Testis (tissue), 2 donors: Measurements from ENCODE around the gene GAD2.

ENCODE experiments used
- POLR2A ChIP-seq: fragments of 450-650 bp; IDR thresholded peaks from one replicate; pipeline ENCODE4 v1.6.1; 2017; ENCODE audit warnings: antibody characterized with exemption, mild to moderate bottlenecking, moderate library complexity
- TF ChIP-seq, protein P1 (sequence below), 3 experiments: fragments of 450-650 bp in 2 of 3; fragments of 200-600 bp in 1 of 3; sonication (generic) in 1 of 3; IDR thresholded peaks; one replicate each; pipeline ENCODE4 v1.5.1; 2016 to 2019; ENCODE audit warnings: antibody characterized with exemption in 3 of 3, mild to moderate bottlenecking in 2 of 3, moderate library complexity in 1 of 3

DNA sequence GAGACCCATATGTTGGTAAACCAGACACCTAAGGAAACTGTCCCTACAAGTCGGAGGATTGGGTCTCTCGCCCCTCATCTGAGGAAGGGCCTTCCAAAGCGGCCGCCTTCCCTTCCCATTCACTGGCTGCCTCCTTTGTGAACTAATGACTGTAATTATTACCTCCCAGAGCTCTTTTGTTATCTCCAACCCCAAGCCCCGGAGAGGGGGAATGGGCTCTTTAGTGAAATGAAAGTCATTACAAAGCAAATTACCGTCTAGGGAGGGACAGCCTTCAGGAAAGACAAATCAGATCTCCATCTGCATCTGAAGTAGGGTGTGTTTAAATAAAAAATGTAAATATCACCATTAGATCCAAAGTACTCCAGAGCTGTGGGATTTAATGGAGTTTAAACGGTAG lies 2.6 kb upstream of the GAD2 start:
- TF ChIP-seq, protein P1, sequence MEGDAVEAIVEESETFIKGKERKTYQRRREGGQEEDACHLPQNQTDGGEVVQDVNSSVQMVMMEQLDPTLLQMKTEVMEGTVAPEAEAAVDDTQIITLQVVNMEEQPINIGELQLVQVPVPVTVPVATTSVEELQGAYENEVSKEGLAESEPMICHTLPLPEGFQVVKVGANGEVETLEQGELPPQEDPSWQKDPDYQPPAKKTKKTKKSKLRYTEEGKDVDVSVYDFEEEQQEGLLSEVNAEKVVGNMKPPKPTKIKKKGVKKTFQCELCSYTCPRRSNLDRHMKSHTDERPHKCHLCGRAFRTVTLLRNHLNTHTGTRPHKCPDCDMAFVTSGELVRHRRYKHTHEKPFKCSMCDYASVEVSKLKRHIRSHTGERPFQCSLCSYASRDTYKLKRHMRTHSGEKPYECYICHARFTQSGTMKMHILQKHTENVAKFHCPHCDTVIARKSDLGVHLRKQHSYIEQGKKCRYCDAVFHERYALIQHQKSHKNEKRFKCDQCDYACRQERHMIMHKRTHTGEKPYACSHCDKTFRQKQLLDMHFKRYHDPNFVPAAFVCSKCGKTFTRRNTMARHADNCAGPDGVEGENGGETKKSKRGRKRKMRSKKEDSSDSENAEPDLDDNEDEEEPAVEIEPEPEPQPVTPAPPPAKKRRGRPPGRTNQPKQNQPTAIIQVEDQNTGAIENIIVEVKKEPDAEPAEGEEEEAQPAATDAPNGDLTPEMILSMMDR (IDR thresholded peaks at IDR 0.05) = no peak
- no peak for TF ChIP-seq POLR2A
